HG03354 (cell line): Measurements from ENCODE around the gene DEFB121.
"Not testable (repeated sequence)": the region's sequence is repeated elsewhere in the genome, so short reads cannot be mapped to it uniquely, and the experiment has no call there.

Experiments
- ATAC-seq: cut with Tn5 transposase; IDR thresholded peaks from one replicate; pipeline ENCODE4 v1.9.1; 2021; ENCODE audit warnings: mild to moderate bottlenecking; ENCODE audit not compliant: unreplicated experiment, poor library complexity, severe bottlenecking

DEFB121 gene

GRCh38 chr20:31368301-31368700 lies 37.7 kb downstream of the DEFB121 start, which contains the start of gene DEFB118:
DEFB118 (plus strand) TSS chr20:31368601; CDS start chr20:31368651, 50 bp downstream.
- no peak for ATAC-seq

GRCh38 chr20:31364272-31364671 lies 41.7 kb downstream of the DEFB121 start:
- not testable (repeated sequence) for ATAC-seq

- ATAC-seq = no peak
These were observed 42.7 kb downstream of the DEFB121 start for GRCh38 chr20:31363295-31363694.

GRCh38 chr20:31355981-31356380 lies 50.0 kb downstream of the DEFB121 start:
- ATAC-seq = no peak
